Femur (tissue), 1 donor: ENCODE results near the gene CARMIL3.
"Not testable (repeated sequence)": the region's sequence is repeated elsewhere in the genome, so short reads cannot be mapped to it uniquely, and the experiment has no call there.

ENCODE experiments used
- DNase-seq: peaks from one replicate; pipeline ENCODE4 v3.0.0-alpha.2; 2017

The CARMIL3 gene

DNA sequence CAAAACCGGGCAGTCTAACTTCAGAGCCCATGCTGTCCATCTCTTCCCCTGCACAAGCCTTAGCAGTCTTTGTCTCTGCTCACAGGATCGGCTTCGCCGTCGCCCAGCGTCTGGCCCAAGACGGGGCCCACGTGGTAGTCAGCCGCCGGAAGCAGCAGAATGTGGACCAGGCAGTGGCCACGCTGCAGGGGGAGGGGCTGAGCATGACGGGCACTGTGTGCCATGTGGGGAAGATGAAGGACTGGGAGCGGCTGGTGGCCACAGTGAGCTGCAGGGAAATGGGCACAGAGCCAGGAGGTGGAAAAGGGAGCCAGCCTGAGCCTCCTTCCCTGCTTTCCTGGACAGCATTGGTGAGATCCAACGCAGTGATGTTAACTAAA, 14.2 kb upstream of the CARMIL3 start:
- DNase-seq = no peak

DNA sequence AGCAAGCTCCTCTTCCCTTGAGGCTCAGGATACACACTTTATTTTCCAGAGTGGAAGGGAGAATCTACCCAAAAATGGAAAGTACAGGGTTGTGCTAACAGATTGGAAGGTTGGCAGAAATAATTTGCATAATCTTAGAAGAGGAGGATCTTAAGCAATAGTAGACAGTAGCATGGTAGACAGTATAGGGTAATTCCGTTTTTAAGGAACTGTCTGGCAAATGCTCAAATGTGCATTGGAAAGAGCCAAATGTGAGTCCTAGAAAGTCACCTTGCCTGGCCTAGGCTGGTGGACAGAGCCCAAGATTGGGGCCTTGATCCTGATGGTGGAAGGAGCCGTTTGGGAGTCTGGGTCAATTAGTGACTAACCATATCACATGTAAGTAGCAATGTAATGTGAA, 13.1 kb upstream of the CARMIL3 start:
- no peak for DNase-seq

GRCh38 chr14:24040692-24041091, 11.1 kb upstream of the CARMIL3 start:
- no peak for DNase-seq

DNA sequence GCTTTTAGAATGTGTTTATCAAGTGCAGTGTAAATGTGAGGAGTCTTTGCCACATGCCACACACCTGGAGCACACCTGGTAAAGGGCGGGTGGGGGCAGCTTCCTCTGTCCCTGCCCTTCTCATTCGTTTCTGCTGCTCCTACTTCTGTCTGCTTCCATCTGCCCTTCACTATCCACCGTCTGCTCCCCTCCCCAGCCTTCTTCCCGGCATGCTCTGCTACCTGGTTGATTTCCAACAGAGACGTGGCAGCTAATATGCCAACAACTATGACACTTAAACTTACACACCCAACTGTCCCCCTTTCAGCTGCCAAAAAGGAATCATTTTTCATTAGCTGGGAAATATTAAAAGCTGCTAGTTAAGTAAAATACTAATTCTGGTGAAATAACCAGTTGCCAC, 9.1 kb upstream of the CARMIL3 start:
- no peak for DNase-seq

DNA sequence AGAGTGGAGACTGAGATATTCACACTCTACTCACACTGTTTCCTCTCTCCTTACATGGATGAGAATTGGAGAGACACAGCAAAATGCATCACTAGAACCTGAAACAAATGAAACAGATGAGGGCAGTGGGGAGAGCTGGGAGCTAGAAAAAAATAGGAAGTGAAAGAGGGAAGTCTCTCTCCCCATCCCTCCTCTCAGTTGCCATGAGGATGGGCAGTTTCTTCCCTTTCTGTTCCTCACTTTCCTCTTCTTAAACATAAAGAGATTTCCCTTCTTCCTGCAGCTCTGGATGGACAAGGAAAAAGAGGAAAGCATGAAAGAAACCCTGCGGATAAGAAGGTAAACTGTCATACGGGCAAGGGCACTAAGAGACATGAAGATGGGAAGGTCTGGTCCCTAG, 2.8 kb upstream of the CARMIL3 start:
- DNase-seq = not testable (repeated sequence)

DNA sequence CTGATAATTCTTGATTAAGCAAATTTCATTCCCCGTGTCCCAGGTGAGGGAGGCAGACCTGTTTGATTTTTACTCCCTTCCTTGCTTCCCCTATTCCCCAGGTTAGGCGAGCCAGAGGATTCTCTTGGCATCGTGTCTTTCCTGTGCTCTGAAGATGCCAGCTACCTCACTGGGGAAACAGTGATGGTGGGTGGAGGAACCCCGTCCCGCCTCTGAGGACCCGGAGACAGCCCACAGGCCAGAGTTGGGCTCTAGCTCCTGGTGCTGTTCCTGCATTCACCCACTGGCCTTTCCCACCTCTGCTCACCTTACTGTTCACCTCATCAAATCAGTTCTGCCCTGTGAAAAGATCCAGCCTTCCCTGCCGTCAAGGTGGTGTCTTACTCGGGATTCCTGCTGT, 1.1 kb upstream of the CARMIL3 start:
- peak; percentile 16 for DNase-seq

DNA sequence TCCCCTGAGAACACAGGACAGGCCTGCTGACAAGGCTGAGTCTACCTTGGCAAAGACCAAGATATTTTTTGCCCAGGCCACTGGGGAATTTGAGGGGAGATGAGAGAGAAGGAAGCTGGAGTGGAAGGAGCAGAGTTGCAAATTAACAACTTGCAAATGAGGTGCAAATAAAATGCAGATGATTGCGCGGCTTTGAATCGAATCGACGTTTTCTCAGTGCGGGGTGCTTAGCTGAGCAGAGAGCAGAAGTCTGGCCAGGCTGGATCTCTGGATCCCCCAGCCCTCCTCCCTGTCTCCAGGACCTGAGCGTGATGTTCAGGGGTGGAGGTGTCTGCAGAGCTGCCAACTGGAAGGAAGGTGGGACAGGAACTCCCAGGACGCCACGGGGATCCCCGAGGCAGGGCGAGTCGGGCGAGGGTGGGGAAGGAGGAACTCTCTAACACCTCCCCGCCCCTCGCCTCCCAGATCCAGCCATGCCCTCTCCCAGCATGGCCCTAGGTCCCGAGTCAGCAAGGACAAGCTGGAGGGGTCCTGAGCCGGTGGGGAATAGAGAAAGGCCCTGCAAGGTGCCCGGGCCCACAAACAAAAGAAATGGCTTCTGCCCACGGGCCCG, 527 bp upstream of the CARMIL3 start:
- peak; percentile 27 for DNase-seq

DNA sequence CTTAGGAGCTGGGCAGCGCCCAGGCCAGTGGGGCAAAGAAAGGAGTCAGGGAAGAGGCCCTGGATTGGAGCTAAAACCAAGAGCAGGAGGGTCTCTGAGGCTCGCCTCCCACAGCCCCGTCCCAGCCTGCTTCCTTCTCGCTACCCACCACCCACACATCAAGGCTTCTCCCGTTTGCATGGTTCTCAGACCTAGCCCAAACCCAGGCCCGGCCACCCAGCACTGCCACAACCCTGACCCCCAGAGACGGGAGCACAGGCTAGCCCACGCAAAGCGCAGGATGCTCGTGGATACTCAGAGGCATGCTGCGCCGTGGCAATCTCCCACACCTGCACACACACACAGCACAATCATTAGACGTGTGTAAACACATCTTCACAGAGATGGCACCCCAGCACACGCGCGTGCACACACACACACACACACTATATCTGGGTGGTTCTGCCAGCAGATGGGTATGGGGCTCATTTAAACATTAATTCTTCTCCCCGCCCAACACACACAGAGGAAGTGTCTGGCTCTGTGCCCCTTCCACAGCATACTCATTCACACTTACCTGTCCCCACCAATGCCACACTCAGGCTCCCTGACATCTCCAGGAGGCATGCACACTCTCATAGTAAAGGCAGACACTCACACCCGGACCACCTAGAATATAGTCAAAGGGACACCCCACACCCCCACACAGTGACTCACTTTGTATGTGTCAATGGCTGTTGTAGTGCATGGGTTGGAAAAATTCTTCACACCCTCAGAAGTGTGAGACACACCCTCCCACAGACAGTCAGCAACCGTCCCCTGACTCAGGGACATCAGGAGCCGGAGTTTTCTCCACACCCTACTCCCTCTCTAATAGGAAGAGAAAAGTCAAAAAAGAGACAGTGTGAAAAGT, 1.1 kb downstream of the CARMIL3 start:
- DNase-seq = no peak

- DNase-seq = no peak
These were observed 1.9 kb downstream of the CARMIL3 start for GRCh38 chr14:24053548-24054323.

DNA sequence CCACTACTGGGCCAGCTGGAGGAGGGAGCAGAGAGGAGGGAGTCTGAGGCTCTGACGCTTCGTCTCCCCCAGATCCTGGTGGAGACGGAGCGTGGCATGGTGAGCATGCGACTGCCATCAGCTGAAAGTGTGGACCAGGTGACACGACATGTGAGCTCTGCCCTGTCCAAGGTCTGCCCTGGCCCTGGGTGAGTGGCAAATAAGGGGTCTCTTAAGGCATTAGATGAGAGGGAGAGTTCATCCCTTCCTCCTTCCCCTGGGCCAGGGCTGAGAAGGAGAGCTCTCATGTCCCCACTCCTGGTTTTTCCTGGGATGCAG, 2.5 kb downstream of the CARMIL3 start:
- no peak for DNase-seq

DNA sequence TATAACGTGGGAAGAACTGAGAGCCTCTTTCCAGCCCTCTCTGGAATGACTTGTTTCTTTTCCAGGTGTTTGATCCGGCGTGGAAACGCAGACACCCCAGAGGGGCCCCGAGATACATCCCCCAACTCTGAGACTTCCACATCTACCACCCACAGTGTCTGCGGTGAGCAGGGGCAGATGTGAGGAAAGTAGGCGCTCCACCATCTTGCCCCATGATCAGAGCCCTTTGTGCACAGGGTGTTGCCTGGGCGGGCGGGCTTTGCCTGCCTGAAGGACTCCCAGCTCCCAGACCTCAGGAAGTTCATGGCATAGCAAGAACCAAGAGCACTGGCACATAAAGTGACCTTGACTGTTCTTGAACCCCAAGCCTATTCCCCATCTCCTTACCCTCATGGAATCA, 2.8 kb downstream of the CARMIL3 start:
- DNase-seq = no peak

DNA sequence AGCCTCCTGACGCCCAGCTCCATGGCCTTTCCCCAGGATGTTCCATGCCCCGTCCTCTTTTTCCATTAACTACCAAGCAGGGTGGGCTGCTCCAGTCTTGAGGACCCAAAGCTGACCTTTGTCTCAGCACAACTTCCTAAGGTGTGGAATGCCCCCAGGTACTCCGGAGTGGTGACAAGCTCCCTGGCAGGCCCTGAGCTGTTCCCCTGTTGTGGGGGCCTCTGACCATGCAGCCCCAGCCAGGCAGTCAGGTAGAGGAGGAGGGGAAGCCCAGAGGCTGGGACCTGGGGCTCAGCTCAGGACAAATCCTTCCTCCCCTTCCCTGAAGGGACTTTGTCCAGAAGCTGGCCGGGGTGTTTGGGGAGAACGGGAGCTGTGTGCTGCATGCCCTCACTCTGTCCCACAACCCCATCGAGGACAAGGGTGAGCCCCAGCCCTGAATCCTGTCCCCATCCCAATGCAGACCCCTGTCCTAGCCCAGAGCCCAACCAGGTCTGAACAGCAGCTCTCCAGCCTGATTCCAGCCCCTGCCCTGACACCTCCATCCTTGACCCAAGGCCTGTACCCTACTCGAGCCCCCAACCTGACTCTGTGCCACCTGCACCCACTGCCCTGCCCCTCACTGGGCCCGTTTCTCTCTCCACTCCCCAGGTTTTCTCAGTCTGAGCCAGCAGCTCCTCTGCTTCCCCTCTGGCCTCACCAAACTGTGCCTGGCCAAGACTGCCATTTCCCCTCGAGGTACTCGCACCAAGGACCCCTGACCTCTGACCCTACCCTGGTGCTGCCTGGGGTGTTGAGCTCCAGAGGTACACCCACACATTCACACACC, 4.4 kb downstream of the CARMIL3 start:
- DNase-seq = no peak

- no peak for DNase-seq
These were observed 5.0 kb downstream of the CARMIL3 start for GRCh38 chr14:24056800-24057184.

DNA sequence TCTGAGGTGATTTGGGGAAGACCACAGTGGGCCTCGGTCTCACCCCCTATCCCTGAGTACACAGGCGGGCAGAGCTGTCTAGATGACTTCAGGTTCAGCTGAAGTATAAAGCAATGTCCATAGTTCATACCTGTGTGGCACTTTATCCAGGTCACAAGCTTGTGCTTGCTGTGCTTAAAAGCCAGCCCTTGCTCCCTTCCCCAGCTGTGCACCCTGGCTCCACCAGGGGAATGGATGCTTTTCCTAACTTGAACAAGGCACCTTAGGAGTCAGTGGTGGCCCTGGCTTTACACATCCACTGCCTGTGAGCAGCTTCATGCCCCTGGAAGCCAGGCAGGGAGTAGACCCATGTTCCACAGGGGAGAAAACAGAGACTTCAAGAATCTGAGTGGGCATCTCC, 5.5 kb downstream of the CARMIL3 start:
- DNase-seq = no peak

GRCh38 chr14:24057867-24058259, 6.1 kb downstream of the CARMIL3 start:
- DNase-seq = no peak

DNA sequence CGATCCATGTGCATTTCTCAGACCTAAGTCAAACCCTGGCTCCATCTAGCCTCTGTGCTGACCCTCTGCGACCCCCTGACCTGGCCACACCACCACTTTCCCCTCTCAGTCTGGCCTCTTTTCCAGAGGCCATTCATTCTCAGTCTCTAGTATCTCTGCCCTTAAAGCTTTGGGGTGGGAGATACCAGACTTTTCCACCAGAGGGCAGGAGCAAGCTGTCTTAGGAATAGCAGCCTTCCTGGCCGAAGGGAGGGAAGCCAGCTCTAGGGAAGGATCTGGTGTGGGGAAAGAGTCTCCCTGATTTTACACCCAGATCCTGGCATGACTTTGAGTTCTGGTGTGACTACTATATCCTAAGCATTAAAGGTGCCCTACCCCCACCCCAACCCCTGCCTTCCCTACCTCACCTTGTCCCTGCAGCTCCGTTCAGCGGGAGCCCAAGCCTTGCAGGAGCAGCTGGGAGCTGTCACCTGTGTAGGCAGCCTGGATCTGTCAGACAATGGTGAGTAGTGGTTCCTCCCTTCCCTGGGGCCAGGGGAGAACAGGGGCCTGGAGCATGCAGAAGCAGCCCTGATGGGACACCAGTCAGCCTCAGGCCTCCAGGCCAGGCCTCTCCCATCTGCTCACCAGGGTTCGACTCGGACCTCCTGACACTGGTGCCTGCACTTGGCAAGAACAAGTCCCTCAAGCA, 6.6 kb downstream of the CARMIL3 start:
- DNase-seq = peak; percentile 87

GRCh38 chr14:24058951-24059475, 7.2 kb downstream of the CARMIL3 start:
- no peak for DNase-seq

DNA sequence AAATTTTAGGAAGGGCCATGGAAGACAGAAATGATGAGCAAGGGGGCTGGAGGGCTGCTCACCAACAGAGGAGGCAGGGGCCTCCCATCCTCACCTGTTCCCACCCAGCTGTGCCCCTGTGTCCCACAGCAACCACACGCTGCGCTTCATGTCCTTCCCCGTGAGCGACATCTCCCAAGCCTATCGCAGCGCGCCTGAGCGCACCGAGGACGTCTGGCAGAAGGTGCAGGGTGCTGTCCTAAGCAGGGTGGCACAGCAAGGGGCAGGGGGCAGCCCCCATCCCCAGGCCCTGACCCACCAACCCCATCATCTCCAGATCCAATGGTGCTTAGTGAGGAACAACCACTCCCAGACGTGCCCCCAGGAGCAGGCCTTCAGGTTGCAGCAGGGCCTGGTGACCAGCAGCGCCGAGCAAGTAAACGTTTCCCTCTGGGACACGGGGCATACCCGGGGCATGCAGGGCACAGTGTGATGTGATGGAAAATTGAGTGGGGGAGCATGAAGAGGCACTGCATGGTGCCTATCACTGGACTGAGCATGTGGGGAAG, 8.1 kb downstream of the CARMIL3 start:
- DNase-seq = no peak

DNA sequence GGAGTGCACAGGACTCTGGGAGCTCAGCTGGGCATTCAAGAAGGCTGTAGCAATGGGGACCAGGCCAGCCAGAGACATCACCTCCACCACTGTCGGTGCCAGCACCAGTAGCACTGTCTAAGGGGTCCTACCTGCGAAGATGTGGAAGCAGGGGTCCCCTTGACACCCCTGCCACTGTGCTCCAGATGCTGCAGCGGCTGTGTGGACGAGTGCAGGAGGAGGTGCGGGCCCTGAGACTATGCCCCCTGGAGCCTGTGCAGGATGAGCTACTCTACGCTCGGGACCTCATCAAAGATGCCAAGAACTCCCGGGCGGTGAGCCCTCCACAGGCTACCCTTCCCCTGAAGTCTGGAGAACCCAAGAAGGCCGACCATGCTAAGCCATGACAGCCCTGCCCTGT, 8.6 kb downstream of the CARMIL3 start:
- no peak for DNase-seq

DNA sequence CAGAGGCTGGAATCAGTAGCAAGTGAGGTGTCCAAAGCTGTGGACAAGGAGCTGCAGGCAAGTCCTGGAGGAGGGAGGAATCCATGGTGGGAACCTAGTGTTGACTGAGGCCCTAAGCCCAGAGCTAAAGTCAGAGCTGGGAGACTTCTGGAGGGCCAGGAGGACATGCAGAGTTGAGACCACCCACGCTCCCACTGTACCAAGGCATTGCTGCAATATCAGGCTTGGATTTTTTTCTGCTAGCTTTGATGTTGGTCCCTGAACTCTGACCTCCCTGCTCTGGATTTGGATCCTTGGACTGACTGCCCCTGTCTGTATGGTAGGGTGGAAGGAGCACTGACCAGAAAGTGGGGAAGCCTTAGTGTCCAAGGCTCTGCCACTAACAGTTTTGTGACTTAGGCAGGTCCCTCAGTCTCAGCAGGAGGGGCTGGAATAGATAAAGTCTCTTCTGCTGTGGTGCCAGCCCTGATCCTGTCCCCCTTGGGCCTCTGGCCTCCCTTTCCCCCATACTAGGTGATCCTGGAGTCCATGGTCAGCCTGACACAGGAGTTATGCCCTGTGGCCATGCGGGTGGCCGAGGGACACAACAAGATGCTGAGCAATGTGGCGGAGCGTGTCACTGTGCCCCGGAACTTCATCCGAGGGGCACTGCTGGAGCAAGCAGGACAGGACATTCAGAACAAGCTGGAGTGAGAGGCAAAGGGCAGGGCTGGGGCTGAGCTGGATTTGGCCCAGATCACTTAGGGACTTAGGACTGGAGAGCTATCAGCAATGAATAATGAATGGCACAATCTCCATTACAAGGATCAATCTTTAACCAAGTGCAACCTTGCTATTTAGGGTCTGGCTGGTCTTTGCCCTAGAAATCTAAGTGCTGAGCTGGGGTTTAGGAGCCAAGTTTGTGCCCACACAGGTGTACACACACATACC, 9.4 kb downstream of the CARMIL3 start:
- DNase-seq = no peak
